ENCODE data around the gene GLIS2.
"Not testable (repeated sequence)": the region's sequence is repeated elsewhere in the genome, so short reads cannot be mapped to it uniquely, and the experiment has no call there.

The GLIS2 gene

DNA sequence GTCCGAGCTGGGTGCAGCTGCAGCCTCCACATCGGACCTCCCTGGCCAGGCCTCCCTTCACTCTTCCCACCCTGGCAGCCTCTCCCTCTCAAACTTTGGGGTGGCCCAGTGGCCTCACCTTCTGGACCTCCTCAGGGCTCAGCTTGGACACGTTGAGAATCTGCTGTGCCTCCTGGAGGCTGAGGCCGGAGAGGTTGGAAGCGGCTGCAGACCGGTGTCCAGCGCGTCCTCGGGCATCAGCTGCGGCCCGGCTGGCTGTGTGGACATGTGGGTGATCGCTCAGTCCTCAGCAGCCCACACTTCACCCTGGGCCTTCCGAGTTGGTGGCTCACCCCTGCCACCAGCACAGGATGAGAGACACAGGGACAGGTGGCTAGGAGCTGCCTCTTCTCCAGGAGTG, 25.4 kb downstream of the GLIS2 start:
- Histone ChIP-seq H3K79me2 (ENCODE audit: low read length) (peaks cover 36% of the 10 kb centered on the region), H2AFZ (ENCODE audit: low read depth, low read length) (no peak overlapping the region), H3K9ac (ENCODE audit: low read length) (no peak overlapping the region), H3K9me3 (ENCODE audit: insufficient read depth, low read length) (no peaks in the 10 kb centered on the region), H4K20me1 (ENCODE audit: insufficient read depth, low read length) (peaks cover 12% of the 10 kb centered on the region), H3K27me3 (ENCODE audit: low read depth, low read length) (no peaks in the 10 kb centered on the region), H3K36me3 (replicated peaks; ENCODE audit: low read depth, low read length) (peaks cover 8% of the 10 kb centered on the region), H3K4me1 (ENCODE audit: low read length) (no peaks in the 10 kb centered on the region), H3K4me2 (ENCODE audit: low read length) (no peak overlapping the region), H3K27ac (ENCODE audit: low read length) (no peak overlapping the region), H3K4me3 (ENCODE audit: low read length) (no peak overlapping the region)
- TF ChIP-seq, protein P1, sequence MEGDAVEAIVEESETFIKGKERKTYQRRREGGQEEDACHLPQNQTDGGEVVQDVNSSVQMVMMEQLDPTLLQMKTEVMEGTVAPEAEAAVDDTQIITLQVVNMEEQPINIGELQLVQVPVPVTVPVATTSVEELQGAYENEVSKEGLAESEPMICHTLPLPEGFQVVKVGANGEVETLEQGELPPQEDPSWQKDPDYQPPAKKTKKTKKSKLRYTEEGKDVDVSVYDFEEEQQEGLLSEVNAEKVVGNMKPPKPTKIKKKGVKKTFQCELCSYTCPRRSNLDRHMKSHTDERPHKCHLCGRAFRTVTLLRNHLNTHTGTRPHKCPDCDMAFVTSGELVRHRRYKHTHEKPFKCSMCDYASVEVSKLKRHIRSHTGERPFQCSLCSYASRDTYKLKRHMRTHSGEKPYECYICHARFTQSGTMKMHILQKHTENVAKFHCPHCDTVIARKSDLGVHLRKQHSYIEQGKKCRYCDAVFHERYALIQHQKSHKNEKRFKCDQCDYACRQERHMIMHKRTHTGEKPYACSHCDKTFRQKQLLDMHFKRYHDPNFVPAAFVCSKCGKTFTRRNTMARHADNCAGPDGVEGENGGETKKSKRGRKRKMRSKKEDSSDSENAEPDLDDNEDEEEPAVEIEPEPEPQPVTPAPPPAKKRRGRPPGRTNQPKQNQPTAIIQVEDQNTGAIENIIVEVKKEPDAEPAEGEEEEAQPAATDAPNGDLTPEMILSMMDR (IDR thresholded peaks at IDR 0.05; ENCODE audit: low read depth, low read length): no peak
- TF ChIP-seq EZH2phosphoT487 (IDR thresholded peaks at IDR 0.05; ENCODE audit: low read depth): no peak

DNA sequence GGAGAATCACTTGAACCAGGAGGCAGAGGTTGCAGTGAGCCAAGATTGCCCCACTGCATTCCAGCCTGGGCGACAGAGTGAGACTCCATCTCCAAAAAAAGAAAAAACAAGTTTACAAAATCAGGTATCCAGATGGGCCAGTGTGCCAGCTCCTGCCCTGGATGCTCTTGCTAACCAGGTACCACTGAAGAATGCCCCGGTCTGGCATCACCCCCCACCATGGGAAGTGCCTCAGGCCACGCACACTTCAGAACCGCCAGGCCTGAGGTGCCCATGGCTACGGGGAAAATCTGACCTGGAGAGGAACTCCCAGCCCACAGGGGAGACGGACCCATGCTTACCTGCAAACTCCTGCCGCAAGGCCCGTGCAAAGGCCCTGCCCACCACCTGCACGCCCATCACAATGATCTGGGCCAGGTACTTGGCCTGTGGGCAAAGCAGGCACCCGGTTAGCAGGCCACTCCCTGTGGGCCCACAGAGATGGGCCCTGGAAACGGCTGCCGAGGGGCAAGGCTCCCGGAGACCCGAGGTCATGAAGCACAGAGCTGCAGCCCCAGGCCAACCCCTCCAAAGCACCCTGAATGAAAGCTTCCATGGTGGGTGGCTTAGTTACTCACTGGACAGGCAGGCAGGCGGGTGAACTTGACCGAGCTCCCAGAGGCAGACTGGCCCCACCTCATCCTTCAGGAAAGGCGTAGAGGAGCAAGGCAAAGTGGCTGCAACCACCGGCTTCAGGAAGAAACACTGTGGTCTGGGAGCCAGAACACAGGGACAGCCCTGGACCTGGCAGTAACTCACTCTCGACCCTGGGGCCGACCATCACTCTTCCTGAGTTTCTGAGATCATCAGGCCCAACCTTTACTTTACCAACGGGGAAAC, 27.2 kb downstream of the GLIS2 start:
- TF ChIP-seq, protein P1 (IDR thresholded peaks at IDR 0.05; ENCODE audit: low read depth, low read length): no peak
- TF ChIP-seq EZH2phosphoT487 (IDR thresholded peaks at IDR 0.05; ENCODE audit: low read depth): no peak
- Histone ChIP-seq H3K27me3 (ENCODE audit: low read depth, low read length) (no peaks in the 10 kb centered on the region), H3K36me3 (replicated peaks; ENCODE audit: low read depth, low read length) (peaks cover 8% of the 10 kb centered on the region), H3K9me3 (ENCODE audit: insufficient read depth, low read length) (no peaks in the 10 kb centered on the region), H3K9ac (ENCODE audit: low read length) (no peak overlapping the region), H3K4me2 (ENCODE audit: low read length) (no peak overlapping the region), H3K27ac (ENCODE audit: low read length) (no peak overlapping the region), H4K20me1 (ENCODE audit: insufficient read depth, low read length) (peaks cover 24% of the 10 kb centered on the region), H3K4me1 (ENCODE audit: low read length) (no peaks in the 10 kb centered on the region), H2AFZ (ENCODE audit: low read depth, low read length) (no peak overlapping the region), H3K79me2 (ENCODE audit: low read length) (peaks cover 55% of the 10 kb centered on the region), H3K4me3 (ENCODE audit: low read length) (no peak overlapping the region)

DNA sequence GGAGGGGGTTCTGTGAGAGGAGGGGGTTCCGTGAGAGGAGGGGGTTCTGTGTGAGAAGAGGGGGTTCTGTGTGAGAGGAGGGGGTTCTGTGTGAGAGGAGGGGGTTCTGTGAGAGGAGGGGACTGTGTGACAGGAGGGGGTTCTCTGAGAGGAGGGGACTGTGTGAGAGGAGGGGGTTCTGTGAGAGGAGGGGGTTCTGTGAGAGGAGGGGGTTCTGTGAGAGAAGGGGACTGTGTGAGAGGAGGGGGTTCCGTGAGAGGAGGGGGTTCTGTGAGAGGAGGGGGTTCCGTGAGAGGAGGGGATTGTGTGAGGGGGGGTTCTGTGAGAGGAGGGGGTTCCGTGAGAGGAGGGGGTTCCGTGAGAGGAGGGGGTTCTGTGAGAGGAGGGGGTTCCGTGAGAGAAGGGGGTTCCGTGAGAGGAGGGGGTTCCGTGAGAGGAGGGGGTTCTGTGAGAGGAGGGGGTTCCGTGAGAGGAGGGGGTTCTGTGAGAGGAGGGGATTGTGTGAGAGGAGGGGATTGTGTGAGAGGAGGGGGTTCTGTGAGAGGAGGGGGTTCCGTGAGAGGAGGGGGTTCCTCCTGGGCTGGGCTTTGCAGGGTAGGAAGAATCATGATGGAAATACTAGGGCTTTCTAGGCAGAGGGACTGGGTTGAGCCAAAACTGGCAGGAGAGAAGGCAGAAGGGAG, 28.6 kb downstream of the GLIS2 start:
- not testable (repeated sequence) for H3K36me3 ChIP-seq (replicated peaks; ENCODE audit: low read depth, low read length); H2AFZ ChIP-seq (ENCODE audit: low read depth, low read length); H3K9me3 ChIP-seq (ENCODE audit: insufficient read depth, low read length); H3K4me2 ChIP-seq (ENCODE audit: low read length); H3K9ac ChIP-seq (ENCODE audit: low read length); H3K27ac ChIP-seq (ENCODE audit: low read length); H3K4me1 ChIP-seq (ENCODE audit: low read length); H3K4me3 ChIP-seq (ENCODE audit: low read length); H3K27me3 ChIP-seq (ENCODE audit: low read depth, low read length)
- H3K79me2 ChIP-seq (ENCODE audit: low read length): peaks cover 68% of the 10 kb centered on the region
- H4K20me1 ChIP-seq (ENCODE audit: insufficient read depth, low read length): peaks cover 26% of the 10 kb centered on the region

- peaks cover 6% of the 10 kb centered on the region for H3K36me3 ChIP-seq (replicated peaks; ENCODE audit: low read depth, low read length)
- H3K4me1 ChIP-seq (ENCODE audit: low read length): peaks cover 5% of the 10 kb centered on the region
- no peak overlapping the region for H2AFZ ChIP-seq (ENCODE audit: low read depth, low read length)
- H4K20me1 ChIP-seq (ENCODE audit: insufficient read depth, low read length): peaks cover 26% of the 10 kb centered on the region
- H3K4me3 ChIP-seq (ENCODE audit: low read length): no peak overlapping the region
- TF ChIP-seq, protein P1 (IDR thresholded peaks at IDR 0.05; ENCODE audit: low read depth, low read length): no peak
- no peak for TF ChIP-seq EZH2phosphoT487 (IDR thresholded peaks at IDR 0.05; ENCODE audit: low read depth)
- no peak overlapping the region for H3K4me2 ChIP-seq (ENCODE audit: low read length)
- H3K9ac ChIP-seq (ENCODE audit: low read length): no peak overlapping the region
- H3K27me3 ChIP-seq (ENCODE audit: low read depth, low read length): no peaks in the 10 kb centered on the region
- H3K27ac ChIP-seq (ENCODE audit: low read length): no peak overlapping the region
- H3K9me3 ChIP-seq (ENCODE audit: insufficient read depth, low read length): no peaks in the 10 kb centered on the region
- peaks cover 76% of the 10 kb centered on the region for H3K79me2 ChIP-seq (ENCODE audit: low read length)
Observed at GRCh38 chr16:4344983-4345835, 29.3 kb downstream of the GLIS2 start.

All from OCI-LY3 (cell line).